Measurements from ENCODE around the gene LYRM4. TPM values are rescaled to one million over a fixed set of nuclear protein-coding genes. Genes with fewer than 3 reads are reported as not detected.

The LYRM4 gene
- total RNA-seq, 1 donor from 2014 or later = 27.1 TPM

GRCh38 chr6:5136851-5137250 is 123.9 kb downstream of the LYRM4 start:
- H3K9me3 Mint-ChIP-seq (ENCODE audit: unreplicated experiment) = no peaks in the 10 kb centered on the region
- no peak for DNase-seq (ENCODE audit: extremely low spot score, unreplicated experiment)
- no peaks in the 10 kb centered on the region for H3K36me3 Mint-ChIP-seq (ENCODE audit: unreplicated experiment)
- peaks cover 2% of the 10 kb centered on the region for H3K4me1 Mint-ChIP-seq (ENCODE audit: unreplicated experiment)
- H3K27ac Mint-ChIP-seq (ENCODE audit: unreplicated experiment) = no peak overlapping the region
- TF ChIP-seq CTCF (IDR thresholded peaks at IDR 0.05) = no peak
- H3K4me3 Mint-ChIP-seq (ENCODE audit: unreplicated experiment) = no peak overlapping the region
- no peaks in the 10 kb centered on the region for H3K27me3 Mint-ChIP-seq (ENCODE audit: unreplicated experiment)

- TF ChIP-seq CTCF (IDR thresholded peaks at IDR 0.05) = peak; percentile 54
- Mint-ChIP-seq H3K4me3 (ENCODE audit: unreplicated experiment) (no peak overlapping the region), H3K27ac (ENCODE audit: unreplicated experiment) (no peak overlapping the region), H3K27me3 (ENCODE audit: unreplicated experiment) (no peaks in the 10 kb centered on the region), H3K9me3 (ENCODE audit: unreplicated experiment) (no peaks in the 10 kb centered on the region), H3K36me3 (ENCODE audit: unreplicated experiment) (no peaks in the 10 kb centered on the region), H3K4me1 (ENCODE audit: unreplicated experiment) (peaks cover 2% of the 10 kb centered on the region)
- DNase-seq (ENCODE audit: extremely low spot score, unreplicated experiment) = no peak
Observed at GRCh38 chr6:5135788-5136376, 124.9 kb downstream of the LYRM4 start.

- no peak for DNase-seq (ENCODE audit: extremely low spot score, unreplicated experiment)
- Mint-ChIP-seq H3K36me3 (ENCODE audit: unreplicated experiment) (no peaks in the 10 kb centered on the region), H3K4me1 (ENCODE audit: unreplicated experiment) (peaks cover 2% of the 10 kb centered on the region), H3K4me3 (ENCODE audit: unreplicated experiment) (no peak overlapping the region), H3K9me3 (ENCODE audit: unreplicated experiment) (no peaks in the 10 kb centered on the region), H3K27ac (ENCODE audit: unreplicated experiment) (no peak overlapping the region), H3K27me3 (ENCODE audit: unreplicated experiment) (no peaks in the 10 kb centered on the region)
- no peak for TF ChIP-seq CTCF (IDR thresholded peaks at IDR 0.05)
Observed at GRCh38 chr6:5133943-5134342, 126.8 kb downstream of the LYRM4 start.

GRCh38 chr6:5132731-5133130 is 128.0 kb downstream of the LYRM4 start:
- no peak for TF ChIP-seq CTCF (IDR thresholded peaks at IDR 0.05)
- no peaks in the 10 kb centered on the region for H3K9me3 Mint-ChIP-seq (ENCODE audit: unreplicated experiment)
- peaks cover 2% of the 10 kb centered on the region for H3K4me1 Mint-ChIP-seq (ENCODE audit: unreplicated experiment)
- H3K36me3 Mint-ChIP-seq (ENCODE audit: unreplicated experiment) = no peaks in the 10 kb centered on the region
- no peak overlapping the region for H3K4me3 Mint-ChIP-seq (ENCODE audit: unreplicated experiment)
- H3K27ac Mint-ChIP-seq (ENCODE audit: unreplicated experiment) = no peak overlapping the region
- no peak for DNase-seq (ENCODE audit: extremely low spot score, unreplicated experiment)
- no peaks in the 10 kb centered on the region for H3K27me3 Mint-ChIP-seq (ENCODE audit: unreplicated experiment)

- no peak for DNase-seq (ENCODE audit: extremely low spot score, unreplicated experiment)
- H3K4me1 Mint-ChIP-seq (ENCODE audit: unreplicated experiment) = peaks cover 14% of the 10 kb centered on the region
- H3K27me3 Mint-ChIP-seq (ENCODE audit: unreplicated experiment) = no peaks in the 10 kb centered on the region
- no peaks in the 10 kb centered on the region for H3K36me3 Mint-ChIP-seq (ENCODE audit: unreplicated experiment)
- no peak for TF ChIP-seq CTCF (IDR thresholded peaks at IDR 0.05)
- H3K4me3 Mint-ChIP-seq (ENCODE audit: unreplicated experiment) = no peak overlapping the region
- H3K27ac Mint-ChIP-seq (ENCODE audit: unreplicated experiment) = no peak overlapping the region
- H3K9me3 Mint-ChIP-seq (ENCODE audit: unreplicated experiment) = peaks cover 3% of the 10 kb centered on the region
Observed at GRCh38 chr6:5130135-5130866, 130.4 kb downstream of the LYRM4 start.

All from osteocyte (in vitro differentiated cells).